Hepatocyte (in vitro differentiated cells): ENCODE results near the gene CA12.

Experiments used
- EZH2 ChIP-seq: fragments of 200-600 bp; sonication (generic); IDR thresholded peaks from 2 replicates; pipeline ENCODE4 v1.6.1; 2016; ENCODE audit warnings: antibody characterized with exemption, mild to moderate bottlenecking, borderline replicate concordance
- TF ChIP-seq, protein P1 (sequence below): fragments of 200-600 bp; sonication (generic); IDR thresholded peaks from 2 replicates; pipeline ENCODE4 v1.5.1; 2016; ENCODE audit warnings: antibody characterized with exemption, mild to moderate bottlenecking; ENCODE audit not compliant: poor library complexity

DNA sequence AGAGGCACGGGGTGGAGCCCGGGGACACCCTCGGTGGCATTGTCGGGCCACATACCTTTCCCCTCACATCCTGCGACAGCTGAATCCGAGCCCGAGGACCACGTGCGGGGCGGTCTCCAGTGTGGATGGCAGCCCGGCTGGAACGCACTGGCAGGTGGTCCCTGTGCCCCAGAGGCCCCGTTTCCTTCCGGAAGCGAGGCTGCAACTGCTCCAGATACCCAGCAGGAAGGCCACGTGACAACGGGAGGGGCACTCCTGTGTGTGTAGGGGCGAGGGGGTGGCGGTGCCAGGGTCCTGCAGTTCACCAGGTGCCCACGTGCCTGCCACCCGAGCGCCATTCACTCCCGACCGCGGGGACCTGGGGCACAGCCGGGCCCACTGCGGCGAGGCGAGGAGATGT lies 60.2 kb downstream of the CA12 start:
- TF ChIP-seq, protein P1, sequence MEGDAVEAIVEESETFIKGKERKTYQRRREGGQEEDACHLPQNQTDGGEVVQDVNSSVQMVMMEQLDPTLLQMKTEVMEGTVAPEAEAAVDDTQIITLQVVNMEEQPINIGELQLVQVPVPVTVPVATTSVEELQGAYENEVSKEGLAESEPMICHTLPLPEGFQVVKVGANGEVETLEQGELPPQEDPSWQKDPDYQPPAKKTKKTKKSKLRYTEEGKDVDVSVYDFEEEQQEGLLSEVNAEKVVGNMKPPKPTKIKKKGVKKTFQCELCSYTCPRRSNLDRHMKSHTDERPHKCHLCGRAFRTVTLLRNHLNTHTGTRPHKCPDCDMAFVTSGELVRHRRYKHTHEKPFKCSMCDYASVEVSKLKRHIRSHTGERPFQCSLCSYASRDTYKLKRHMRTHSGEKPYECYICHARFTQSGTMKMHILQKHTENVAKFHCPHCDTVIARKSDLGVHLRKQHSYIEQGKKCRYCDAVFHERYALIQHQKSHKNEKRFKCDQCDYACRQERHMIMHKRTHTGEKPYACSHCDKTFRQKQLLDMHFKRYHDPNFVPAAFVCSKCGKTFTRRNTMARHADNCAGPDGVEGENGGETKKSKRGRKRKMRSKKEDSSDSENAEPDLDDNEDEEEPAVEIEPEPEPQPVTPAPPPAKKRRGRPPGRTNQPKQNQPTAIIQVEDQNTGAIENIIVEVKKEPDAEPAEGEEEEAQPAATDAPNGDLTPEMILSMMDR, result no peak
- TF ChIP-seq EZH2, result no peak
